Thoracic aorta endothelial cell (primary cell): Measurements from ENCODE around the gene ABCF2. TPM values are rescaled to one million over a fixed set of nuclear protein-coding genes. Genes with fewer than 3 reads are reported as not detected.

ENCODE experiments used
- total RNA-seq: library from RNA; depleted of rRNA; stranded (reverse); fragments of >200 nt; gene quantifications from 2 replicates; pipeline ENCODE4 v1.2.3, GENCODE V29; 2012

Gene ABCF2
- total RNA-seq, result 77.8 and 86.2 TPM in 2 replicates

GRCh38 chr7:151226875-151227782 lies at the start of gene ABCF2:
TSS of gene ABCF2 (minus strand) at chr7:151227205. CDS start at chr7:151226458, 747 bp downstream.

GRCh38 chr7:151248346-151249033 lies 21.5 kb upstream of the ABCF2 start, which contains the start of gene SMARCD3:
TSS of gene SMARCD3 (minus strand) at chr7:151248694. CDS start at chr7:151248562, 132 bp downstream.

GRCh38 chr7:151232091-151232916 lies 5.3 kb upstream of the ABCF2 start, which contains the start of gene CHPF2:
TSS of gene CHPF2 (plus strand) at chr7:151232483. CDS start at chr7:151234012, 1,529 bp downstream.

GRCh38 chr7:151210087-151210854 lies 16.7 kb downstream of the ABCF2 start, which contains the start of gene H2BK1:
TSS of gene H2BK1 (minus strand) at chr7:151210488. CDS start at chr7:151210318, 170 bp downstream.

GRCh38 chr7:151186640-151187408 lies 40.2 kb downstream of the ABCF2 start, which contains the start of gene ASB10:
TSS of gene ASB10 (minus strand) at chr7:151187250. CDS start at chr7:151187130, 120 bp downstream.

GRCh38 chr7:151167197-151167961 lies 59.6 kb downstream of the ABCF2 start, which contains the start of gene GBX1:
TSS of gene GBX1 (minus strand) at chr7:151167694. CDS start at chr7:151167548, 146 bp downstream.

Other genes starting within 250 kb of the ABCF2 start
- under 0.01 and 0.07 TPM in 2 replicates for gene KCNH2, start 248.9 kb downstream of the ABCF2 start, total RNA-seq
- gene NOS3, start 236.2 kb downstream of the ABCF2 start, total RNA-seq, result 86.2 and 96.3 TPM in 2 replicates
- under 0.01 and 0.07 TPM in 2 replicates for gene ATG9B, start 202.7 kb downstream of the ABCF2 start, total RNA-seq
- 31.0 and 31.9 TPM in 2 replicates for gene ABCB8, start 198.8 kb downstream of the ABCF2 start, total RNA-seq
- gene ASIC3, start 178.7 kb downstream of the ABCF2 start, total RNA-seq, result 0.07 TPM in 1 of 2 replicates, not detected in the other
- 14.5 and 14.6 TPM in 2 replicates for gene CDK5, start 169.3 kb downstream of the ABCF2 start, total RNA-seq
- gene SLC4A2, start 167.6 kb downstream of the ABCF2 start, total RNA-seq, result 65.5 and 69.3 TPM in 2 replicates
- gene FASTK, start 146.4 kb downstream of the ABCF2 start, total RNA-seq, result 46.4 and 50.1 TPM in 2 replicates
- gene TMUB1, start 143.7 kb downstream of the ABCF2 start, total RNA-seq, result 13.6 and 21.9 TPM in 2 replicates
- 97.4 and 112 TPM in 2 replicates for gene AGAP3, start 140.7 kb downstream of the ABCF2 start, total RNA-seq
- gene GBX1, start 59.5 kb downstream of the ABCF2 start, total RNA-seq, result not detected in 2 replicates
- gene ASB10, start 40.0 kb downstream of the ABCF2 start, total RNA-seq, result not detected in 2 replicates
- gene H2BK1, start 16.7 kb downstream of the ABCF2 start, total RNA-seq, result not detected in 2 replicates
- 59.7 and 61.5 TPM in 2 replicates for gene CHPF2, start 5.3 kb upstream of the ABCF2 start, total RNA-seq
- gene SMARCD3, start 21.5 kb upstream of the ABCF2 start, total RNA-seq, result 5.6 and 5.8 TPM in 2 replicates
- gene NUB1, start 114.6 kb upstream of the ABCF2 start, total RNA-seq, result 48.6 and 52.5 TPM in 2 replicates
- not detected in 2 replicates for gene WDR86, start 182.8 kb upstream of the ABCF2 start, total RNA-seq
- gene CRYGN, start 212.9 kb upstream of the ABCF2 start, total RNA-seq, result not detected in 2 replicates